GM19328 (cell line): ENCODE data around the gene TP53AIP1.
"Not testable (repeated sequence)": the region's sequence is repeated elsewhere in the genome, so short reads cannot be mapped to it uniquely, and the experiment has no call there.

Experiments used
- ATAC-seq: cut with Tn5 transposase; IDR thresholded peaks from one replicate; pipeline ENCODE4 v1.9.1; 2021; ENCODE audit warnings: mild to moderate bottlenecking, moderate library complexity; ENCODE audit not compliant: unreplicated experiment

TP53AIP1 gene

DNA sequence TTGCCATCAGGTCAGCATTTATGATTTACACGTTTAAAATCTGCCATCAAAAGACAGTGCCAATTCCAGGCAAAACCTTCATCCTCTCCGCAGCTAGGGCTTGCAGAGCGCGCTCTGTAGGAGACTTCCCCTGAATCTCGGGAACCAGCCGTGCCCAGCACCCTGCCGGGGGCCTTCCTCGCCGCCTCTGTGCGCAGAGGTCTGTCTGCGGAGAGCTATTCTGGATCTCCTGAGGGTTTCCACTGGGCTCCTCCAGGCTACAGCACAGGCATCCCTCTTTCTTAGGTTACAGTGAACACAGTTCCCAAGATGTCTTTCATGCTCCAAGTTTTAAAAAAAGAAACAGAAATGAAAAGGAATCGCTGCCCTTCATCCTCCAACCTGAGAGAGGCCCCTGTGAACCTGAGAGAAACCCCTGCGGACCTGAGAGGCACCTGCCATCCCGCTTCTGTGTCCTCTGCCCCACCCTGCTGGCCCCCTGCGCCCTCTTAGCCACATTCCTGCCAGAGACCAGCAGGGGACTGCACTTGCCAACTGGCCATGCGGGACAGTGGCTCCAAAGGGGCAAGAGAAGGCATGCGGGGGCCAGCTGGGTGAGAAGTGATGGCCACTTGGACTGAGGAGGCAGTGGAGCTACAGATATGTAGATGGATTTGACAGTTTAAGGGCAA lies 16.1 kb downstream of the TP53AIP1 start:
- no peak for ATAC-seq

DNA sequence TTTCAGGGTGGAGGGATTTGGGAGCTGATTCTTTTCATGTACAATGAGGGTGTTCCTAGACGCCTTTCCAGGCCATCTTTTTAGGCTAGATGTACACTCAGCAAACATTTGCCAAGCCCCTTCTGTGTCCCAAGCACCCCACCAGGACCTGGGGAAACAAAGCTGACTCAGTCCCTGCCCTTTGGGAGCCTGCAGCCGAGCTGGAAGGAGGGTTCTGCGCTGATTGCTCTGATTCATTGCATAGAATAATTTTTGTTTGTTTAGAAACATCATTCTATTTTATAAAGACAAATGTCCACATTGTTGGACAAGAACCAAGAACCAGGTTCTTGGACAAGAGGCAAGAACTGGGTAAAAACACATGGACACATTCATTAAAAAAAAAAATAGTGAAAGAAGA lies 16.7 kb downstream of the TP53AIP1 start:
- no peak for ATAC-seq

DNA sequence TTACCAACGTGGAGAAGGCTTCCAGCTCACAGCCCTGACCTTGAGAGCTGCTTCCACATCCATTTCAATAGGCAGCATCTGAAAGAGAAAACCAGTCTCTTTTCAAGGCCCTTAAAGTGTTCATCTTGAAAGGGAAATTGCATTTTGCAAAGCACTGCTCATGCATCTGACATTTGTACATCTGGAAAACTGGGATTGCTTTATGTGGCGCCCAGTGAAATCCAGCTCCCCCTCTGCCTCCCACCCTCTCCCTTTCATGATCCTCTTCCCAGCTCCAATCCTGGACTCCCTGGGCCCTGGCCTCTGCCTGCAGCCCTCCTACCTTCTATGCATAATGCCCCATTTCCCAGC lies 17.4 kb downstream of the TP53AIP1 start:
- ATAC-seq, result no peak

DNA sequence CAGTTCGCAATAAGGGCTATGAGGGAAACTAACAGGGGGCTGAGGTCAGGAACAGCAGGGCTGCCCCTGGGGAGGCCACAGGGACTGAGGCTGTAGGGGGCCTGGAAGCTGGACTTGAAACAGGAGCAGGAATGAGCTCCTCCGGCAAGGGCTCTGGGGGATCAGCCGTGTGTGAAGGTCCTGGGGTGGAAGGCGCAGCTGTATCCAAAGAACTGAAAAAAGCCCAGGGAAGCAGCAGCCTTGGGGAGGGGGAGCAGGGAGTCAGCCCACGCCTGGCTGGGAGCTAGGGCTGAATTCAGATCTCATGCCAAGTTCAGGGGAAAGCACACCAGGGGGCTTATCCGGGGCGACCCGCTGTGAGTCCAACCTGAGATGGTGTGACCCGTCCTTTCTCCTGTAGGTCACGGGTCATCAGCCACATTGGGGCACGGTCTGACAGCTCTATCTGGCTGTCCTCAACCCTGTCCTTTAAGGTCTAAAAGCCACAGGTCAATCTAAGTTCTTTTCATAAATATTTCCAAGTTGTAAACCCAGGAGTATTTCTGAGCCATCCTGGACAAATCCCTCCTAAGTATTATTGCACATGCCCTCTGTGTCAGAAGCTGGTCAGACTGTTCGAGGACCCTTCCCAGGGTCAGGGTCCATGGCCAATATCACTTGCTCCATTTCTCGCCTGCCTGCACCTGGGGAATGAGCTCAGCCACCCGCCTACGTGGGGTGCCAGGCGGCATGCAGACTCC lies 18.0 kb downstream of the TP53AIP1 start:
- no peak for ATAC-seq

DNA sequence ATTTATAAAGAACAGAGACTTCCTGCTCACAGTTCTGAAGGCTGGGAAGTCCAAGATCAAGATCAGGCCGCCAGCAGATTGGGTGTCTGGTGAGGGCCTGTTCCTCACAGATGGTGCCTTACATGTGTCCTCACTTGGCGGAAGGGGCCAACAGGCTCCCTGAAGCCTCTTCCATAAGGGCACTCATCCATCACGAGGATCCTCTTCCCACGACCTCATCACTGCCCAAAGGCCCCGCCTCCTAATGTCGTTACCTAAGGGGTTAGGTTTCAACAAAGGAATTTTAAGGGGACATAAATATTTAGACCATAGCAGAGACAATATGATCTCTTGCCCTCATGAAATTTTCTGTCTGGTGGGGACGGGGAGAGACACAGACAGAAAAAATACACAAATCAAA lies 18.6 kb downstream of the TP53AIP1 start:
- no peak for ATAC-seq

DNA sequence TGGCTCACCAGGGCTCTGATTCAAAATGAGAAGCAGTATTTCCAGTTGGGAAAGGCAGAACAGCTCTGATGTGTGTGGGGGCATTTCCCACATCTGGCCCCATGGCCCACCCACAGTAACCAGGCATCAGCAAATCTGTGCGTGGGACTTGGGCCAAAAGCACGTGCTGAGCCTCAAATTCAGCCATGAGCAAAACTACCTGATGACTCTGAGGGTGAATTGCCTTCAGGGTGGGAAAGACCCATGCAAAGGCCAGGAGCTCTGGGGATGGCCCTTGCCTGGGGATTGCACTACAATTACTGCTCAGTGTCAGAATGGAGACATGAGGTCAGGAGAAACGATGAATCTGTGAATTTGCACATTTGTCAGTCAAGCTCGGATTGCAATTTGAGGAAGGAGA lies 20.9 kb downstream of the TP53AIP1 start:
- no peak for ATAC-seq

DNA sequence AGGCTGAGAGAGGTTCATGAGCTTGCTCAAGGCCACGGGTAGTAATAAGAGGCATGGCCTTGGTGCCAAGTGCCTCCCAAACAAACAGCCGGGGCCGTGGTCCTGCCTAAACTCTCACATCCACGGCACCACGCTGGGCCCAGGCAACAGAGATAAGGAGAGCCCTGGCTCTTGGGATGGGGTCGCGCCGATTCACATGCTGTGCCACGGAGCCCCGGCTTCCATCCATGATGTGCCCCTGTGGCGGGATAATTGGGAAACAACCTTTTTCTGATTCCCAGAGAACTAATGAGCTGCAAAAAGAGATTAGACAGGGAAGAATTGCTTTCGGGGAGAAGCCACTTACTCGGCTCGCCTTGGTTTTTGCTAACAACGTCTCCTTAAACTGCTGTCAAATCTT lies 22.0 kb downstream of the TP53AIP1 start:
- no peak for ATAC-seq

DNA sequence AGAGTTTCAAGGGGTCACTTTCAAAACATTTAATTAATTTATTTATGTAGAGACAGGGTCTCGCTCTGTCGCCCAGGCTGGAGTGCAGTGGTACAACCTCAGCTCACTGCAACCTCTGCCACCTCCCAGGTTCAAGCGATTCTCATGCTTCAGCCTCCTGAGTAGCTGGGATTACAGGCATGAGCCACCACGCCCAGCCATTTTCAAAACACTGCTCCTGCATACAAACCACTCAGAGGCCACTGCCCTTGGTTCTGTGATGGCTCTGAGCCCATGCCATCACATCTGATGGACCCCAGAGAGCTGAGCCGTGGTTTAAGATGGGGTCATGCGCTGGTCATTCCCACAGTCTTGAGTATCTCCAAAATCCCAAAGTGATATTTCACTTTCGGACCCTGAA lies 23.0 kb downstream of the TP53AIP1 start:
- not testable (repeated sequence) for ATAC-seq

DNA sequence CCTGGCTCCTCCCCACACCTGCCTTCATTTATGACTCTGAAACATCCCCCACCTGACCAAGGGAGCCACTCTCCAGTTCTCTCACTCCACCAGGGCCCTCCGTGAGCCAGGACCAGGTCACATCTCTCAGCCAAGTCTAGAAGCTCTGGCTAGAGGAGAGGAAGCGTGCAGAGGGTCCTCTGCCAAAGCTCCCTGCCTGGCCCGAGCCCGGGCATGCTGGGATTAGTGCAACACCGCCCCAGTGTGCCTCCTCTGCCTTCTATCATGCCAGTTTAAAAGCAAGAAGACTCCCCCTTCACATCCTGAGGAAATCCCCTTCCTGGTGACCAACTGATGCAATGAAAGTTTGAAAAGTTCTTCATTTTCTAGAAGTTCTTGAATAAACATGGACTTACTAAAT lies 23.5 kb downstream of the TP53AIP1 start:
- ATAC-seq, result no peak

DNA sequence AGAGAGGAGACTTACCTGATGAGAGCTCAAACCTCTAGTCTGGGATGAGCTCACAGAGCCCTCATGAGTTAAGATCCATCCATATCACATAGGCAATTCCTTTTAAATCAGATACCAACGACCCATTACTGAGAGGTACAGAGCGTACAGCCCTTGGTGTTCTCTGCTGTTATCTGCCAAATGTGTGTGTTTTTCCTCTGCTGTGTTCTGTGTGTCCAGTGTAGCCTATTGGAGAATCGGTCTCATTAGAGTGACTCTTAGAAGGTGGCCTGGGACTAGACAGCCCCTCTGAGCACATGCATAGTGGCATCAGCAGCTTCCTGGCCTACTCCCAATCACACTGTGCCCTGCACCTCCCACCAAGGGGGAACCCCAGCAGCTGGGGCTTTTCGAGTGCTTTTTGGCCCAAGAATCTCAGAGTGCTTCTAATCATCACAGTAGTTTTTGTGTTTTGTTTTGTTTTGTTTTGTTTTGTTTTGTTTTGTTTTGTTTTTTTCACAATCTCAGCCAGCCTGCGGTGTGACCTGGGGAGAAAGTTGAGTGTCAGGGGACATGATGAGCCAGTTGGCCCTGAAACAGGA lies 25.4 kb downstream of the TP53AIP1 start:
- no peak for ATAC-seq

DNA sequence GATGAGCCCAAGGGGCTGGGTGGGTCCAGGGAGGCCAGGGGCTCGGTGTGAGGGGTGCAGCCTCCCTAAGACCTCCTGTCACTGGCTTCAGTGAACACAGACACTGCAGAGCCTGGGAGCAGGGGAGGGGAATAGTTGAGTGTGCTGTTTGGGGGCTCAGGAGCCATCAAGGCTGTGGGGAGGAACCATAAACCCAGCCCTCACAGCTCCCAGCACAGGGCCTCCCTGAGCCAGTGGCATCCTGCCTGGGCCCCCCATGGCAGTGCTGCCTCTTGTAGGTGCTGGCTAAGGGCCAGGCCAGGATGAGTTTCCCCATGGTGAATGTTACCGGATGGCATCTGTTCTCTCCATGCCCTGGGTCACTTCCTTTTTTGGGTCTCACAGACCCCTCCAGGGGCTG lies 26.0 kb downstream of the TP53AIP1 start:
- ATAC-seq, result no peak

DNA sequence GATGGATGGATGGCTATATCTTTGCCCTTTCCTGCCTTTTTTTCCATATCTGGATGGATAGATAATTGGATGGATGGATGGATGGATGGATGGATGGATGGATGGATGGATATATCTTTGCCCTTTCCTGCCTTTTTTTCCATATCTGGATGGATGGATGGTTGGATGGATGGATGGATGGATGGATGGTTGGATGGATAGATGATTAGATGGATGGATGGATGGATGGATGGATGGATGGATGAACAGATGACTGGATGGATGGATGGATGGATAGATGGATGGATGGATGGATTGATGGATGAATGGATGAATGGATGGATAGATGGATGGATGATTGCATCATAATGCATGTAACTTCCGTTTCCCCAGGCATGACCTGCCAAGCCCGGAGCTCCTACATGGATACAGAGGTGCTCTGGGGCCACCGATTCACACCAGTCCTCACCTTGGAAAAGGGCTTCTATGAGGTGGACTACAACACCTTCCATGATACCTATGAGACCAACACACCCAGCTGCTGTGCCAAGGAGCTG lies 26.6 kb downstream of the TP53AIP1 start:
- ATAC-seq, result no peak

DNA sequence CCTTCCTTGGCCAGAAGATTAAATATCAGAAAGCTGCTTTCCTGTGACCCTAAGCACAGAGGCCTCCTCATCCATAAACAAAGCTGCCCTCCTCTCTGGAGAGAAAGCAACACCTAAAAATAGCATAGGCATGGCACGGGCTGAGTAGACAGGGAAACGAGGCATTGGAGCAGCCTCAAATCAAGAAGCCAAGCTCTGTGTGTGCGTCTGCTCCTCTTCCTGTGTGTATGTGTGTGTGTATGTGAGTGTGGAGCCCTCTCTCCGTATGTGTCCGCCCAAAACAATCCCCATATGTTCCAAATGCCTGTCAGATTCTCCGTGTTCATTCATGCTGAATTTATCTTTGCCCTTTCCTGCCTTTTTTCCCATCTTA lies 27.5 kb downstream of the TP53AIP1 start:
- ATAC-seq, result no peak

DNA sequence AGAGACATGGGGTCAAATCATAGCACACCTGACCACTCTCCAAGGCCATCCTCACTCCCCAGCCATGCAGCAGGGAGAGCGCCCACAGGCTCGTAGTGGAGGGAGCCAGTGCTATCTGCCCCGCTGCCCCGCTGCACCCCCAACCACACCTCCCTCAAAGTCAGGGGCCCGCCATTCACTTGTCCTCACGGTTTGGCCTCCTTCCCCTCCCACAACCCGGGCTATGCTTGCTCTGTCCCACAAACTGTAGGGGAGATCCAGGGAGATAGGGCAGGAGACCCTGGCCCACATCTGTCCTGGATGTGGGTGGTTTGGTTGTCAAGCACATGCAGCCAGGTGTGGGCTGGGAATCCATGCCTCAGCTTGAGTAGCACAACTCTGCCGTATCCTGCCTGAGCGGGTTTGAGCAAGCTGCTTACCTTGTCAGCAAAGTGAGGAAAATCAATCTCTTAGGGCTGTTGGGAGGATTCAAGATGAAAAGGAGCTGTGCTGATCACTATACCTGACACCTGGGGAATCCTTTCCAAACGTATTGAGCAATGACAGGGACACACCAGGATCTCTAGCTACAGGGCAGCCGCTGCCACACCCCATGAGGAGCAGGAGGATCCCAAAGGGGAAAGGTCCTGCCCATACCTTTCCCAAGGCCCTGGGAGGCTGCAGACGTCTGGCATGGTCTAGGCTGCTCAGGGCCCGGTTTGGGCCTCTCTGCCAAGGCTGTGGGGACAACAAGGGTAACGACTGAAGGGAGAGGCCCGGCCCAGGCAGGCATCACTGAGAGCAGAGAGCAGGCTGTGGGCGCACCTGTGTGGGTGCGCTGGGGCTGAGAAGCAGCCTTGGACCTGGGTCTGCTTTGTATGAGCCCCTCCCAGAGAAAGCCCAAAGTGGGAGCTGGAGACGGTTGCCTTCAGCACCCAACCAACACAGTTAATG lies 28.2 kb downstream of the TP53AIP1 start:
- no peak for ATAC-seq

DNA sequence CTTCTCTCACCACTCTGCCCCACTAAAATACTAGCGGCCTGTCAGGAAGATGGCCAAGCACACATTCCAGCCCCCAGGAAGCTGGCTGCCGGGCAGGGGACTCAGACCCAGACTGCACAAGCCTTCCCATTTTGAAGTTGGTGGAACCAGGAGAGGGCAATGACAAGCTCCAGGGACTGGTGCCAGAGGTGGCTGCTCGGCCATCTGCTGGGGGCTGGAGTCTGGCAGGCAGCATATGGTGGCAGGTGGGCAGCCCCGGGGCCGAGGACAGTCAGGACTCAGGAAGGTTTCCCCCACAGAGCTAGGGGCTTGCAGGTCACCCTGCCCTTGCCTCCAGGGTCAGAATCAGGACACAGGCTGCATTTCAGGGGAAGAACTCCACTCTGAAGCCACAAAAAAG lies 28.9 kb downstream of the TP53AIP1 start:
- no peak for ATAC-seq

DNA sequence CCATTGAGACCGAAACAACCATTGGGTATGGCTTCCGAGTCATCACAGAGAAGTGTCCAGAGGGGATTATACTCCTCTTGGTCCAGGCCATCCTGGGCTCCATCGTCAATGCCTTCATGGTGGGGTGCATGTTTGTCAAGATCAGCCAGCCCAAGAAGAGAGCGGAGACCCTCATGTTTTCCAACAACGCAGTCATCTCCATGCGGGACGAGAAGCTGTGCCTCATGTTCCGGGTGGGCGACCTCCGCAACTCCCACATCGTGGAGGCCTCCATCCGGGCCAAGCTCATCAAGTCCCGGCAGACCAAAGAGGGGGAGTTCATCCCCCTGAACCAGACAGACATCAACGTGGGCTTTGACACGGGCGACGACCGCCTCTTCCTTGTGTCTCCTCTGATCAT lies 31.0 kb downstream of the TP53AIP1 start:
- no peak for ATAC-seq

DNA sequence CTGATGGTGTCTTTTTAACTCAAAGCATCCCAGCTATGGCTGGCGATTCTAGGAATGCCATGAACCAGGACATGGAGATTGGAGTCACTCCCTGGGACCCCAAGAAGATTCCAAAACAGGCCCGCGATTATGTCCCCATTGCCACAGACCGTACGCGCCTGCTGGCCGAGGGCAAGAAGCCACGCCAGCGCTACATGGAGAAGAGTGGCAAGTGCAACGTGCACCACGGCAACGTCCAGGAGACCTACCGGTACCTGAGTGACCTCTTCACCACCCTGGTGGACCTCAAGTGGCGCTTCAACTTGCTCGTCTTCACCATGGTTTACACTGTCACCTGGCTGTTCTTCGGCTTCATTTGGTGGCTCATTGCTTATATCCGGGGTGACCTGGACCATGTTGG lies 31.4 kb downstream of the TP53AIP1 start:
- ATAC-seq, result no peak

DNA sequence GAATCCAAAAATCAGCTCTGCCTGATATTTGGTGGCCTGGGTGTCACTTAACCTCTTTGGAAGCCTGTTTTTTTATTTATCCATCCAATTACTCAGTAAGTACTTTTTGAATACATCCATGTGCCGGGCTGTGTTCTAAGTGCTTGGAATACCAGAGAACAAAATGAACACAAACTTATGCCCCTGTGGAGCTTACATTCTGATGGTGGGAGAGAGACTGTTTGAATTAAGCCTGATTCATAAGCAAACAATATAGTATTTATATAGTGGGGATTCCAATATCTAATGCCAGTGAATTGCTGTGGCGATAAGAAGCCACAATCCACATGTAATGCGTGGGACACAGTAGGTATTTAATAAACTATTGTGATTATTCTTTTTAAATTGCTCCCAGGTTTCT lies 32.1 kb downstream of the TP53AIP1 start:
- no peak for ATAC-seq

DNA sequence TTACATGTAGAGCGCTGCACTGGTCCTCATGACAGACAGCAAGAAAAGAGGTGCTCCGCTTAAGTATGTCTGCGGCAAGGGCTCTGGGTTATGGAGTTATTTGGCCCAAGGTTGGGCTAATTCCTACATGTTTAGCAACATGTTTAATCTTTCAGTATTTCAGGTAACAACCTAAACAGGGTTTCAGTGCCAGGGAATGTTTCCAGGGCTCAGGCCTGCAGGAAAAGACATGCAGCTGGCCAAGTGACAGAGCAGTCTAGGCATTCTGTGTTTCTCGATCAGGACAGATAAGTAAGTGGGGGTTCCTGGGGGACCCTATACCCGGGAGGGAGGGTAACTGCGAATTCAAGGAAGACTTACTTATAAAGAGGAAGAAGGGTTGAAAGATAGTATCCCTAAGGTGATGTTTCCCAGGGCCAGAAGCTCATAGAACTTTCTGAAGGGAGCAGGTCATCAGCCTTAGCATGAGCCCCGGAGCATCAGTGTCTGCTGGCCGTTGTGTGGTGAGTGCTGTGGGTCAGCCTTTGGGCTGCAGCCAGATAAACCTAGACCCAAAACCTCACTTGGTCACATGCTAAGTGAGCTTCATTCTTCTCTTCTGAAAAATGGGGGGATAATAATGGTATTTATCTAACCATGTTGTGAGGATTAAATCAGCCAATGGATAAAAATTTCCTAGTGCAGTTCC lies 33.1 kb downstream of the TP53AIP1 start:
- no peak for ATAC-seq

DNA sequence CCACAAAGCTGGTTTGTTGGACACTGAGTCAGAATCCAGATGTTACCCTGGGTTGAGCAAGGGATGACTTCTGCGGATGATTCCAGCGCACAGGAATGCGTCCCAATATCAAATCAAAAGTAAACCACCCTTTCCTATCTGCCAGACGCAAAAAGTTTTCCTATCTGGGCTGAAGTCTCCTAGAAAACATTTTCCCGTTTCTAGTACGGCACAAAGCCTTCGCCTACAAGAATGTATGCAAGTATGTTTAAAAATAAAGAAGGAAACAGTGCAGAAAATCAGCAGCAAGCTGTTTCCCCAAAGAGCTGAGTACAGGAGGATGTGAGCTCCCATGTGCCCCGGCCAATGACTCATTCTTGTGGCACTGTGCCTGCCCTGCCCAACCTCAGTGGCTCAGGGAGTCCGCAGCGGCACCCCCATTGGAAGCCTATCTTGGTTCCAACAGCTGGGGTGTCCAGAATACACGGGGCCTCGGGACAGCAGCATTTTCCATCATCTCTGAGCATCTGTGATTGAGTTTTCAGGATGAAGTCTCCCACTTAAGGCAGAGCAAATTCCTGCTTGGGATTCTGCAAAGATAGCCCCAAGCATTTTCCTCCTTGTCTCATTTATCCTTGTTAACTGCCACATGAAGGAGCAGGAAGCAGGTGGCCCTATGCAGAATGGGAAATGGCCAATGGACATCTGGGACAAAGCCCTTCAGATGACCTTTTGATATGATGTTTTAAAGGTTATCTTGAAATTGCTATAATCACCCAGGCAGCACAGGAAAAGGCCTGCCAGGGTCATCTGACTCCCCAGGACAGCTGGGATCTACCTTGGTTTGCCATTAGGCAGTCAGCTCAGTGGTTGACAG lies 34.1 kb downstream of the TP53AIP1 start:
- ATAC-seq, result no peak
